Fibroblast of skin of right biceps (primary cell): ENCODE measurements around the gene NUMB.
"Not testable (repeated sequence)": the region's sequence is repeated elsewhere in the genome, so short reads cannot be mapped to it uniquely, and the experiment has no call there.

Experiments
- DNase-seq: peaks from one replicate; pipeline ENCODE4 v3.0.0-alpha.2; 2013

Gene NUMB

GRCh38 chr14:73465823-73466532 lies 7.6 kb upstream of the NUMB start:
- DNase-seq: no peak

GRCh38 chr14:73463411-73463810 lies 5.1 kb upstream of the NUMB start:
- peak; percentile 94 for DNase-seq

- DNase-seq: no peak
Observed at GRCh38 chr14:73462815-73463214, 4.5 kb upstream of the NUMB start.

GRCh38 chr14:73462048-73462715 lies 3.8 kb upstream of the NUMB start:
- DNase-seq: no peak

- DNase-seq: no peak
Observed at GRCh38 chr14:73461478-73462047, 3.2 kb upstream of the NUMB start.

GRCh38 chr14:73460691-73461127 lies 2.4 kb upstream of the NUMB start:
- DNase-seq: peak; percentile 73

- DNase-seq: no peak
Observed at GRCh38 chr14:73459959-73460358, 1.6 kb upstream of the NUMB start.

- DNase-seq: no peak
Observed at GRCh38 chr14:73457924-73458182, 493 bp downstream of the NUMB start.

- no peak for DNase-seq
Observed at GRCh38 chr14:73457041-73457923, 1.1 kb downstream of the NUMB start.

GRCh38 chr14:73455294-73455693 lies 3.1 kb downstream of the NUMB start:
- no peak for DNase-seq

- peak; percentile 94 for DNase-seq
Observed at GRCh38 chr14:73452341-73453186, 5.8 kb downstream of the NUMB start.

GRCh38 chr14:73443758-73444157 lies 14.6 kb downstream of the NUMB start:
- no peak for DNase-seq

- DNase-seq: no peak
Observed at GRCh38 chr14:73441286-73441685, 17.1 kb downstream of the NUMB start.

- no peak for DNase-seq
Observed at GRCh38 chr14:73438993-73439392, 19.4 kb downstream of the NUMB start.

GRCh38 chr14:73437206-73437605 lies 21.1 kb downstream of the NUMB start:
- DNase-seq: no peak

- no peak for DNase-seq
Observed at GRCh38 chr14:73432124-73432523, 26.2 kb downstream of the NUMB start.

GRCh38 chr14:73428353-73428824 lies 30.0 kb downstream of the NUMB start:
- DNase-seq: peak; percentile 9

- no peak for DNase-seq
Observed at GRCh38 chr14:73427516-73428264, 30.7 kb downstream of the NUMB start.

GRCh38 chr14:73426877-73427276 lies 31.5 kb downstream of the NUMB start:
- peak; percentile 19 for DNase-seq

- no peak for DNase-seq
Observed at GRCh38 chr14:73424453-73424852, 33.9 kb downstream of the NUMB start.

GRCh38 chr14:73423092-73423491 lies 35.3 kb downstream of the NUMB start:
- not testable (repeated sequence) for DNase-seq

GRCh38 chr14:73422515-73422914 lies 35.8 kb downstream of the NUMB start:
- DNase-seq: no peak
